DMS79 (cell line): ENCODE results near the gene MPPED1.
A peak's percentile ranks its signal among the peaks of the same experiment; 100 is the strongest.

ENCODE experiments used
- DNase-seq: peaks from one replicate; lab custom pipeline; 2025; lab: John Stamatoyannopoulos, UW

The MPPED1 gene

DNA sequence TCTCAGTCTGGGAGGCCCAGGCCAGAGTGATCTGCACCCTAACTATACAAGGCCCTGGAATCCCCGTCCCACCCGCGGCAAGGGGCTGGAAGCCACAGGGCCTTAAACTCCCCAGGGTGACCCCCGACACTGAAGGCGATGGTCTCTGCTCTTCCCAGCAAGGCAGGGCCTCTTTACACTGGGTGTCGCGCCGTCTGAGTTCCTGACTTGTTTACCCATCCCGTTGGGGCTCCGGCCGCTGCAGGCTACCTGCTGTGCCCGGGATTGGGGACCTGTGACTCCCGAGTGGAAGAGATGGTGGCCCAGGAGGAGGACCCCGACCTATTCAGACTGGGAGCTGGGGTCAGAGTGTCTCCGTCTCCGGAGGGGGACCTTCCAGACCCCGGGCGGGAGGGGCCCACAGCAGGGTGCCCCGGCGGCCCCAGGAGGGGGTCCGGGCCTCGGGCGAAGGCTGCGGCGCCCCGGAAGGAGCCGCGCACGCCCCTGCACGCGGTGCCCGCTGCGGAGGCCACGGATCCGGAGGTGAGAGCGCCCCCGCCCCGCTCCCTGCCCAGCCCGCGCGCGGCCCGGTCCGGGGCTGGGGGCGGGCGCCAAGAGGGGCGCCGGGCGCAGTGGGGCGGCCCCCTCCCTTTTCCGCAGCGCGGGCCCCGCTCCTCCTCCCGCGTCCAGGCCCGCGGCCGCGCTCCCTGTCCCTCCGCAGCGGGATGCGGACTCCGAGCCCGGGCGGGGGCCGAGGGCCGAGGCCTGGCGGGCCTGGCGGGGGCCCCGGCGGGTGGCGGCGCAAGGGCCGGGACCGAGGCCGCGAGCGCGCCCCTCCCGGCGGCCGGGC is 560 bp upstream of the MPPED1 start:
- no peak for DNase-seq

DNA sequence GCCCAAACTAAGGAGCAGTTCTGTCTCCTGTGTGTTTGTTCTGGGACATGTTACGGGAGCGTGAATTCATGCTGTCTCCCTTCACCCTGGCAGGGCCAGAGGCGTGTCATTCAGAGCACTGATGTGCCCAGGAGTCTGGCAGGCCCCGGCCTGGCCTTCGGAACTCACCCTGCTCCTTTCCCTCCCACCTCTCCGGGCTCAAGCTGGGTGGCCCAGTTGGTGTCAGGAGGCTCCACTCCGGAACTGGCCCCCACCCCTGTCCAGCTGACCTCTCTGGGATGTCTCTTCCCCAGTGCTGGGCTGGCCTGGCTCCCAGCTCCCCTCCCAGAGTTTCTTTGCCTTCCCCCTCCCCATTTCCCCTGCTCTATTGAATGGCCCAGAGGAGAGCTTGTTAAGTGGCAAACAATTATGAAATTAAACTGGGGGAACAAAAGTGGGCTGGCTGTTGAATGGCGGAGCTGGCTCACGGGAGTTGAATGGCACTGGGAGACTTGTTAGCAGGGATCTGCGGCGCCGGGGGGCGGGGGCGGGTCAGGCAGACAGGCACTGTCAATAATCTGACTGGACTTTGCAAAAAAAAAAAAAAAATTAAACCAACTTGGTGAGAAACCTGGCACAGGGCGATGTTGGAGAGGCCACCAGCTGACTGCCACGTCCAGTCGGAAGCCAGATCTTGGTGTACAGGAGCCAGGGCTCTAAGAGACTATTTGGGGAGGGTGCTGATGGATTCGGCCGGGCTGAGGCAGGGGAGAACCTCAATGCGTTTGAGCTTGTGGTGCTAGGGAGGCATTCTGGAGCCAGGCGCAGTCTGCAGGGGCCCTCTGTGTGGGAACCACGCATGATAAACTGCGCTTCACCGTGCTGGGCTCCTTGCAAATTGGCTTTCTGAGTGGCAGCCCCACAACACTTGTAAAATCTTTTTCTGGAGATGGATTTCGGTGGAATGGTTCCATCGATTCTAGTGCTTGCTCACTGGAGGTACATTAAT is 1.3 kb downstream of the MPPED1 start:
- peak; percentile 51 for DNase-seq

DNA sequence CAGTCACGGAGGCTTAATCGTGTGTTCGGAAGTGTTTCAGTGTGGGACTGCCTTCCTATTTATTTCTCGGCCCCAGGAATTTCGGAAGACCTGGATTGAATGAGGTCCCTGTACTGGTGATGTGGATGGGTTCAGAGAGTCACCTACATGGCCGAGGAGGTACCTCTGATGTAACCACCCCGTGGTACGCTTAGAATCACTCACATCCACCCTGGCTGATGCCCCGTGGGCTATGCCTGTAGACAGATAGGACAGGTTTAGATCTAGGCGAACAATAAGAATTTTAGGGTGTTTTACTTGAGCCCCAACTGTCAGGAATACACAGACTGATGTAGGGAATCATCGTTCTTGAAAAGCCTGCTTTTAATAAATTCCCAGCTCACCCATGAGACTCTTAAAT is 2.0 kb downstream of the MPPED1 start:
- no peak for DNase-seq

DNA sequence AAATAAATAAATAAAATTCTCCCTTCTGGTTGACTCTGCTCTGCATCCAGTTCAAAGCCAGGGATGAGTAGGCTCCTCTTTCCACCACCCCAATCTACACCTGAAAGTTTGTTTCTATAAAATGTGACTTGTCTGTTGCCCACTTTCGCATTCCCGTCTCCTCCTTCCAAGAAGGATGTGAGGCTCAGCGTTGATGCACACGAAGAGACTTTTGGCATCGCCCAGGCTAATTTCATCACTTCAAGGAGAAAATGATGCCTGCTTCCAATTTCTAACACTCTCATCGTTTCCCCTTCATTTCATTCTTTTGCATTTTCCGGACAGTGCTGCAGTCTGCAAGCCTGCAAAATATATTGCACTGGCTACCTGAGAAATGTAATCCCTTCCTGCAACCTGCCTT is 3.9 kb downstream of the MPPED1 start:
- DNase-seq = no peak

DNA sequence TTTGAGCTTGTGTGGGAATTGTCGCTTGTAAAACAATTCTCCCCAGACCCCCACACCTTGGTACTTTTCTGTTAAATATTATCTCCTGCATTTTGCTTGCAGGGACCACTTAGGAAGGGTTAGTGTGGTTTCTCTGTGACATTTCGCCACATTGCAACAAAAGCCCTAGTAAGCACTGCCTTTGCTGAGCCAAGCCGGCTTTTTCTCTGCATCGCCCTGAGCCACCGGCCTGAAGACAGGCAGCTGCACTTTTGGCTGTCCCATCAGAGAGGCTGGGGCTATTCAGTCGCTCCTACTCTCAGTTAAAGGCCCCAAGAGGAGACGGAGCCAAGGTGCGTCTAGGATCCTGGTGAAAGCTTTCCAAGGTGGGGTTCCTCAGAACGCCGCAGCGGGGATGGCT is 5.7 kb downstream of the MPPED1 start:
- no peak for DNase-seq

DNA sequence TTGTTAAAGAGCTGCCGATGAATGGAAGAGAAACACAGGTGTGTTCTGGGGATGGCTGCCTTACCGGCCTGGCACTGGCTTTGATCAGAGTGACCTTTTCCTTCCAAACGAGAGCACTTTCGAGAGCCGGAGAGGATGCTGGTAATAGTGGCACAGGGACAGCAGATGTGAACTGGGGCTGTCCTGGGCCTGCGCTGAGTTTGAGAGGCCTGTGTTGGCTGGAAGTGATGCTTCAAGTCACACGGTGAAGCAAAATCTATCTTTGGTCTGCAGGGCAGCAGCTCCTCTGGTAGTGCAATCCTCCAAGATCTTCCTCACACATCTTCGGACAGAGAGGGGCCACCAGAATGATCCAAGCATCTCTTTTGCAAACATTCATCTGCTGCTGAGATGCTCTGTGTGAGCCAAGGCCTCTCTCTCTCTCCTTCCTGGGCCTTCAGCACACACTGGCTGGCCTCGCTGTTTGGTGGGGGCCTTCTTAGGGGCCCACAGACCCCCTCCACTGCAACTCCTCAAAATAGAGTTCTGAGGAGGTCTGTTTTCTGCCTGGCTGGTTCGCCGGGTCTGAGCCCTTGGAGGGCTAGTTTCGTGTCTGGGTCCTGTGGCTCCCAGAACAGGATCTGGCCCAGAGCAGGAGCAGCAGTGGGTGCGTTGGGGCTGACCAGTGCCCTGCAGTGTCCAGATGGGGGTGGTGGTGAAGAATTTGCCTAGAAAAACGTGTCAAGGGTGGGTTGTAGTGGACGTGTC is 6.4 kb downstream of the MPPED1 start:
- DNase-seq = no peak

DNA sequence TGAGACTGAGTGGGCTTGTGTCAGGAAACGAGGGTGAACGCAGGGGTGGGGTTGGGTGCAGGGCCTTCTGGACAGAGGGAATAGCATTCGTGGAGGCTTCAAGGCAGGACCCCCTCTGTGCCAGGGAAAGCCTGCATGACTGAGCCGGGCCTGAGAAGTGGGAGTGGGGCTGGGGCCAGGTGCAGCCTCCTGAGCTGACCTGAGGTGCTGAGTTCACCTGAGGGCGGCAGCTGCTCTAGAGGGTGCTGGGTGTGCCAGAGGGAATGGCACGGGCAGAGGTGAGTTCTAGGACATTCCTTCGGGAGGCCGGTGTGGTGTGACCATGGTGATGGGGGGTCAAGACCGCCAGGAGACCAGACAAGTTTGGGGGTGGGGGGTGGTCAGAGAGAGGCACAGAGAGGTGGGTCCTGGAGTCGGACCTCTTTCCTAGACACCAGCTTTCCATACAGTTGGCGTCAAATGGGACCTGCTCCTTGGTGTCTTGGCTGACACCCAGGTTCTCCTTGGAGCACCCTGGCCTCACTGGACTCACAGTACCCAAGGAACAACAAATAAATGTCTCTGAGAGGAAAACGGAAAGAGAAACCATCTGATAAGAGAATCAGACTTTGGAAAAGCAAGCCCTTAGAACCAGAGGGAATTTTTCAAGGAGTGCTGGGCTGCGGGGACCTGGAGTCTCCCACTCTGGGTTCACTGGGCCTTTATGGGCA is 7.7 kb downstream of the MPPED1 start:
- DNase-seq = no peak

DNA sequence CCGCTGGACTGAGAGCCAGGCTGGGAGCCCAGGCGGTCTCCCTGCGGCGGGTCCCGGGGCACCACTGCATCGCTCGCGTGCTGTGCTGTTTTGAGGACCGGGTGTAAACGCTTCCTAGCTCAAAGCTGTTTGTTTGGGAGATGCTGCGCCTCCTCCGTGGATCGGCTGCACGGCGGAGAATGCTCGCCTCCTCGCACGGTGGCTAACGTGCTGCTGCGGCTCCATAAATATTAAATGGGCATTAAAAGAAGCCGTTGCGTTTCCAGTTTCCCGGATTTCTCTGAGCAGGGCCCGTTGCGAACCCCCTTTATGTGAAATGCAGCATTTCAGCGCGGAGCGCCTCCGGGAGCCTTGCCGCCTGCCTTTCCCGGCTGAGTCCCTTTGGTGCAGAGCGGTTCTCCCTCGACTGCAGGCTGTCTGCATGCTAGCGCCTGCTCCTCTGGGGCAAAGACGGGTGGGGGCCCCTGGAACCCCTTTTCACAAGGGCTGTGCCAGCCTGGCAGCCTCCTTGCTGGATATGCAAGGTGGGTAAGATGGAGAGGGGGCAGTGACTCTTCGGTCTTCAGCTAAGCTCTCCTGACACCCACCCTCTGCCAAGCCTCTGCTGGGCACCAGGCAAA is 9.3 kb downstream of the MPPED1 start:
- no peak for DNase-seq

DNA sequence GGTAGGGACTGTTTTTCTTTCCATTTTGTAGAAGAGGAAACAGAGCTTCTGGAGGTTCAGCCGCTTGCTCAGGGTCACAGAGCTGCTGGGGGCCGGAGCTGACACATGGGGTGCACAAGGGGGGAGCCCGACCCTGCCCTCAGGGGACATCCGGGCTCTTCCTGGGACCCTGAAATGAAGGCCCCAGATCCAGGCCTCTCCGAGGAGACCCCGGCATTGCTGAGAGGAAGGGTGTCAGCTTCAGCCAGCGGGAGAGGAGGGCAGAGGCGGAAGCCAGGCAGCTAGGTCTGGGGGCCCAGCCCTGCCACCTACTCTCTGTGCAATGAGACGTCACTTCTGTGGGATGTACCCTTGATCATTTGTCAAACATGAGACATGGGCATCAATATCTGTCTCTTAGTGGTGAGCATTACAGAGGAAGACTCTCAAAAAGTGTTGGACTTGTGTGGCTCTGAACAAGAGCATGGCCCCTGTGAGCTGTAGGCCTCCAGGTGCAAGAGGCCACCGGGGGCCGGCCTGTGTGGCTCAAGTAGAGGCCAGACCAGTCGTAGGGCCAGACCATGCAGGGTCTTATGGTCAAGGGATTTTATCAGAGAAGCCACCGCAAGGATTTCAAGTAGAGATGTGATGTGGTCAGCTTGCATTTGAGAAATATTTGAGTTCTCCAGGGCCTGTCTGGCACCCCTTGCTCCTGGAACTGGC is 10.3 kb downstream of the MPPED1 start:
- DNase-seq = no peak

DNA sequence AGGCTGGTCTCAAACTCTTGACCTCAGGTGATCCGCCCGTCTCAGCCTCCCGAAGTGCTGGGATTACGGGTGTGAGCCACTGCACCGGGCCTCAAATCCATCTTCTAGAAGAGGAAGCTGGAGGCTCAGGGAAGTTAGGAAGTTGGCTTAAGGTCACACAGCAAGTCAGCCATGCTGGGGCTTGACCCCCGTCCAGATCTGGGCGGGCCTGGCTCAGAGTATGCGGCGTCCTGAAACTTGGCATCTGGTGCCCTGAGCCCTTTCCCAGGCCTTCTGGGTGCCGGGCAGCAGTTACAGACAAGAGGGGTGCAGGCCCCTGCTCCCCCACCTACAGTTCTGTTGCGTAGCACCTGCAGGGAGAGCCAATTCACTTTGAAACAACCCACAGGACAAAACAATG is 11.2 kb downstream of the MPPED1 start:
- no peak for DNase-seq

DNA sequence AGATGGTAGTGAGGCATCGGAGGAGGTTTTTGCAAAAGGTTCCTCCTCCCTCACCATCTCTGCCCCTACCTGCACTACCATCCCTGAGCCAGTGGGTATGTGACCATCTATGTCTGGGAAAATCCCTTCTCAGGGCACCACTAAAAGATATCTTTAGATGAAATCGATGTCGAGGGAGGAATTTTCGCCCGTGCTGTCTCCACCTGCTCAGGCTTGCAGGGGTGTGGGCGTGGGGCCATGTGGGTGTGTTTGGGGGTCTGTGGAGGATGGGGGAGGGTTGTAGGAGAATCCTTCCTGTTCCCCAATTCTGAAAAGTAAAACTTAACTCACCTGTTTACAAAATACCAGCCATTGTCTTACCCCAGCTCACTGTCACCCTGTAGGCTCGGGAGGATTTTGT is 12.4 kb downstream of the MPPED1 start:
- DNase-seq = no peak

DNA sequence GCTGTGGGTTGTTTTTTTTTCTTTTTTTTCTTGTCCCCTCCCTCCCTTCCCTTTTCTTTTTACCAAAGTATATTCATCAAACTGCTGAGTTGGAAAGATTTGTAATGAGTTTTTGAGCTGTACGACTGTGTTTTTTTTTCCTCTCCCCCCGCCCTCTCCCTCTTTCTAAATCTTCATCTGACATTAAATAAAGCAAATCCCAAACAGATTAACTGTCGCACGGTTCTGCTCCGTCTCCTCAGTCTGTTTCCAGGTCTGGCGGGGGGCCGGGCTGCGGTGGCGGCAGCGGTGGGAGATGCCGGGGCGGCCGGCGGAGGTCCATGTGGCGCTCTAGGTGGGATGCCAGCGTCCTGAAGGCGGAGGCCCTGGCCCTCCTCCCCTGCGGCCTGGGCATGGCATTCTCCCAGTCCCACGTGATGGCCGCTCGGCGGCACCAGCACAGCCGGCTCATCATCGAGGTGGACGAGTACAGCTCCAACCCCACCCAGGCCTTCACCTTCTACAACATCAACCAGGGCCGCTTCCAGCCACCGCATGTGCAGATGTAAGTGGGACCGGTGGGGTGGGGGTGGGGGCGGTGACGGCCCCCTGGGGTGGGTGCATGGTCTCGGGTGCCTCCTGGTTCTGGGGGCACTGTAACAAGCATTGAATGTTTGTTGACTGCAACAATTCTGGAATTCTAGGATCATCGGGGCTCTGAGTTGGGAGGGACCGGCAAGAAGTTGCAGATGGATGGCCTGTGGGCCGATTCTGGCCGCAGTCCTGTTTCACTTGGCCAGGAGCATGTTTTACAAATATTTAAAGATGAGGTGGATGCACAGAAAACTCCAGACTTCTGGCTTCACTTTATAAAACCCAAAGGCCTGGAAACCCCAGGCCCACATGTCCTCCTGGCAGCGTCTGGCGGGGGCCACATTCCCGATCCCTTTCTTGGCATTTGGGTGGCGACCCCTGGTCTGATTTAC is 13.1 kb downstream of the MPPED1 start:
- no peak for DNase-seq

DNA sequence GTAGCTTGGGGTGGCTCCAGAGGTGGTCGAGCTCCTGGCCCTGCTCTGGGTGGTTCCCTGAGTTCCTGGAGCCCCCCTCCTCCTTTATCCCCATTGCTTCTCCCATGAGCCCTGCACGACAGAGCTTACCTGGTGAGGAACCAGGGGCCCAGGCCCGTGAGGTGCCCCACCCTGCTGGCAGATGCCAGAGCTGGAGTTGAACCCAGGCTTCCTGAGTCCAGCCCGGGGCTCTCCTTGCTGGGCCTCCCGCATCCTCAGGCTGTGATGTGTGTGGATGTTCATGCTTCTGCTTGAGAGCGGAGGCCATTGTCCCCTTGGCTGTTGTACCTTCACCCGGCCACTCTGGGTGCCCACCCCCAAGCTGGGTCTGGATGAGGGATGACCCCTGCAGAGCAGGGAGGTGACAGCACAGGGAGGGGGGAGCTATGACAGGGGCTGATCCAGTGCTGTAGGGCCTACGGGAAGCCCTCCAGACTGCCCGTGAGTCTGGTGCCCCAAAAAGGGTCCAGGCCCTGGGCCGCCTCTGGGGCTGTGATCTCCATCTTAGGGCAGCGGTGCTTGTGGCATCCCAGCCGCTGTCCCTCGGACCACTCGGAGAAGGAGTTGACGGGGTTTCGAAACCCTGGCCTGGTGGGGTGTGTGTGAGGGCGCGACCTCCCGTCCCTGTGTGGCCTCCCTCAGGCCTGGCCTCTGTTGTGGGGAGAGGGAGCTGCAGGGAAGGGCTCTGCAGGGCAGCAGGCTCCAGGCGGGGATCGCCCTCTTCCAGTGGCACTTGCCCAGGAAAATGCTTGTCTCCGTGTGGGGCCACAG is 14.4 kb downstream of the MPPED1 start:
- DNase-seq = no peak

DNA sequence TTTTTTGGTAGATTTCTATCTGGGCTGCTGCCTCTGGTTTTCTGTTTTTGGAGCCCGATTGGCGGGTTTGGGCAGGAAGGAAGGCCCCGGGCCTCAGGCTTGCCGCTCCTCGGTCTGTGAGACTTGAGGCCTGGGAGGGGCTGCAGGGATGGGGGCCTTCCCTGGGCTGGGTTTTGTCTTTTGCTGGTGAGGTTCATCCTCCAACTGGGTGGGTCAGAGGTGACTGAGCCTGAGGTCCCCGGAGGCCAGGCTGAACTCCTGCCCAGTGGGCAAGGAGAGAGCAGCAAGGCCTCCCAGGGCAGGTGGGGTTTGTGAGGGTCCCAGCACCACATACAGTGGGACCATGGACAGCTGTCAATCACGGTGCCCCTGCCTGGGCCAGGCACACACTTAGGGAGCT is 15.0 kb downstream of the MPPED1 start:
- DNase-seq = no peak

DNA sequence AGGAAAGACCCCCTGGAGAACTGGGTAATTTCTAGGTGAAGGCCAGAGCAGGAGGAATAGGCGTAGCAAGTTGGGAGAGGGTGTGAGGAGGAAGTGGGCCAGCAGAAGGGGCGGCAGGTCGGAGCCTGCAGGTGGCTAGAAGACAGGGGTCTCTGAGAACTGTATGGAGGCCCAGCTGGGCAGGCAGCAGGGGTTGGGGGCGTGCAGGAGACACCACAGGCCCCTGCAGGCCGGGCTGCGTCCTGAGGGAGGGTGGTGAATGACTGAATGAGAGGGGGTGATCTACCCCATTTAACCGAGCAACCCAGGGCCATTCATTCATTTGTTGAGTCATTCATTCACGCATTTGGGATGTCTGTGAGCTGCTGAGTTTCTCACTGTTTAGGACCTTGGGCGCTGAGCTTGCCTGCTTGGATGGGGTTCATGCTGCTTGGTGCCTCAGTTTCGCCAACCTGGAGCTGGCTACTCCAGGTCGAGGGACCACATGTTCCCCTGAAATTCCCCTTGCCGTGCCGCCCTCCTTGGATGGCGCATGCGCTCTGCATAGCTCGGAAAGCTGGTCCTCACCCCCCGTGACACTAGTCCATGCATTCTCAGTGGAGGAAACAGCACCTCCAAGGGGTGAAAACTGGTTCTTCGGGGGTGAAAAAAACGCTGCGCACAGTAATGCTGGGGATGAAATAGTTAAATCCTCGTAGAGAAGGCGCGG is 15.6 kb downstream of the MPPED1 start:
- no peak for DNase-seq

DNA sequence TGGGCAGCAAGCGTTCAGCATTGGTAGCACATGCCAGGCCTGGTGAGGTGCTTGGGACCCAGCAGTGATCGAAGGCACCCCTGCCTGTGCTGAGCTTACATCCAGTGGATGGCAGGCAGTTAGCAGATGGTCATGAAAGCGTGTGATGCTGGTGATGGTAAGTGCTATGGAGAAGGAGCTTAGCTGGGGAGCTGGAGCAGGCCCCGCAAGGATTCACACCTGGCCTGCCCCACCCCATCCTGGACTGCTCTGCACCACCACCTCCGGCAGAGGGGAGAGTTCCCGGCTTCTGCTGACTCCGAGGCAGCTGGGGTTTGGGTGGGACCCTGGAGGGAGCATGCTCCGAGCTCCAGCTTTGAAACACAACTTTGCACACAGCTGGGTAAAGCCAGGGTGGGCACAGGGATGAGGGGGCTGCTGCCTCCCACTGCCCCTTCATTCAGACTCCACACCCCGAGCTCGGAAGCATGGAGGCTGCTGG is 16.2 kb downstream of the MPPED1 start:
- no peak for DNase-seq

DNA sequence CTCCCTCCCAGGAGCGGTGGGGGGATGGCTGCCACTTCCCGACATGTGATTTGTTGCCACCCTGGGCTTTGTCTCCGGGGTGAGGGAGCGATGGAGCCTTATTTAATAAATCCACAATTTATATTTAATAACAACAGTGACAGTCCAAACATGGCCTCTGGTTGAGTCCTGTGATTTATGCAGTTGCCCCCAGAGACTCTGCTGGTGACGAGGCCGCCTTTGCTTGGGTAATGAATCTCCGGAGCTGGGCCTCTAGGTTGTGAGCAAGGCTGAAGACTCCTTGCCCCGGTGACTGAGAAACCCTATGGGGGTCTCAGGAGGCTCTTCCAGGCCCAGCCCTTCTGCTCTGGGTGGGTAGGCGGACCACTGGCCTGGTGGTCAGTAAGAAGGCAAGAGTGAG is 16.7 kb downstream of the MPPED1 start:
- no peak for DNase-seq

DNA sequence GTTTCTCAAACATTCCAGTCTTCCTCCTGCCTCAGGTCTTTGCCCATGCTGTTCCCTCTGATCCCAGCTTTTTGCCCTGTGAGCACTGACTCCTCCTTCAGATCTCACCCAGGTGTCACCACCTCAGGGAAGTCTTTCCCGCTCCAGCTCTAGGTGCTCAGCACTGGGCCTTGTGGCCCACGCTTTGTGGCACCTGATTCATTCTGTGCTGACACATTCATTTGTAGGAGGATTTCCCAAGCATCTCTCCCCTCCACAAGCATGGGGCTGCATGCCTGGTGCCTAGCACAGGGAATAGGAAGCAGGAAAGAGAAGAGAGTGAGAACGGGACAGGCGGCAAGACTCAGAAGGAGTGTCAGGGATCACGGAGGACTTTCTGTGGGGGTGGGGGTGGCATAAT is 17.6 kb downstream of the MPPED1 start:
- DNase-seq = no peak
